Loucy (cell line): Measurements from ENCODE around the gene TSPAN33.

Source experiments
- H2AFZ ChIP-seq: fragments of 200-600 bp; sonication (generic); 2 replicates; pipeline ENCODE4 v1.6.0; 2016; ENCODE audit warnings: antibody characterized with exemption, mild to moderate bottlenecking, low read length, moderate library complexity
- H3F3A ChIP-seq: fragments of 200-600 bp; 2 replicates; pipeline ENCODE4 v1.6.0; 2016; ENCODE audit warnings: antibody characterized with exemption, low read depth, mild to moderate bottlenecking
- H3K27me3 ChIP-seq: fragments of 200-600 bp; sonication (generic); 2 replicates; pipeline ENCODE4 v1.6.1; 2014; ENCODE audit warnings: low read length, mild to moderate bottlenecking; ENCODE audit not compliant: insufficient read depth, poor library complexity, severe bottlenecking
- H3K36me3 ChIP-seq: fragments of 200-600 bp; sonication (generic); 2 replicates; pipeline ENCODE4 v1.6.1; 2016; ENCODE audit warnings: low read length; ENCODE audit not compliant: insufficient read depth
- H3K4me1 ChIP-seq: fragments of 200-600 bp; sonication (generic); 2 replicates; pipeline ENCODE4 v1.5.1; 2014; ENCODE audit warnings: low read length, mild to moderate bottlenecking; ENCODE audit not compliant: insufficient read depth, poor library complexity, severe bottlenecking
- H3K4me2 ChIP-seq: fragments of 200-600 bp; sonication (generic); 2 replicates; pipeline ENCODE4 v1.6.0; 2014; ENCODE audit warnings: antibody characterized with exemption, low read length, low read depth, mild to moderate bottlenecking; ENCODE audit not compliant: poor library complexity, severe bottlenecking
- H3K4me3 ChIP-seq: fragments of 200-600 bp; sonication (generic); 2 replicates; pipeline ENCODE4 v1.5.1; 2014; ENCODE audit warnings: low read length, mild to moderate bottlenecking, mixed read lengths; ENCODE audit not compliant: poor library complexity, severe bottlenecking
- H3K79me2 ChIP-seq: fragments of 200-600 bp; sonication (generic); 2 replicates; pipeline ENCODE4 v1.6.1; 2014; ENCODE audit warnings: low read length; ENCODE audit not compliant: insufficient read depth
- H3K9ac ChIP-seq: fragments of 200-600 bp; sonication (generic); 2 replicates; pipeline ENCODE4 v1.6.0; 2014; ENCODE audit warnings: mild to moderate bottlenecking, low read depth, low read length, moderate library complexity; ENCODE audit not compliant: poor library complexity, severe bottlenecking
- H3K9me2 ChIP-seq: fragments of 200-600 bp; sonication (generic); replicated peaks from 2 replicates; pipeline ENCODE4 v1.6.1; 2016; ENCODE audit warnings: low read depth, low read length, mixed read lengths
- H3K9me3 ChIP-seq: fragments of 200-600 bp; sonication (generic); 2 replicates; pipeline ENCODE4 v1.6.1; 2014; ENCODE audit warnings: mild to moderate bottlenecking, antibody characterized with exemption, low read length, low read depth; ENCODE audit not compliant: insufficient read depth
- H4K20me1 ChIP-seq: fragments of 200-600 bp; sonication (generic); 2 replicates; pipeline ENCODE4 v1.6.0; 2014; ENCODE audit warnings: antibody characterized with exemption, low read length, mild to moderate bottlenecking; ENCODE audit not compliant: insufficient read depth, poor library complexity, severe bottlenecking
- CTCF ChIP-seq: fragments of 200-600 bp; sonication (generic); conservative IDR thresholded peaks from 2 replicates; pipeline ENCODE4 v1.5.1; 2014; ENCODE audit warnings: mild to moderate bottlenecking, antibody characterized with exemption, low read length
- EZH2phosphoT487 ChIP-seq: fragments of 200-600 bp; IDR thresholded peaks from 2 replicates; pipeline ENCODE4 v1.6.1; 2018; ENCODE audit warnings: antibody characterized with exemption, mild to moderate bottlenecking, moderate library complexity, borderline replicate concordance

The TSPAN33 gene

GRCh38 chr7:129149511-129149910 is 5.0 kb downstream of the TSPAN33 start:
- H3K27me3 ChIP-seq, result no peaks in the 10 kb centered on the region
- H2AFZ ChIP-seq, result no peak overlapping the region
- H3K4me1 ChIP-seq, result peaks cover 12% of the 10 kb centered on the region
- H3K9me2 ChIP-seq, result no peaks in the 10 kb centered on the region
- no peaks in the 10 kb centered on the region for H4K20me1 ChIP-seq
- TF ChIP-seq CTCF, result no peak
- no peak for TF ChIP-seq EZH2phosphoT487
- no peaks in the 10 kb centered on the region for H3K36me3 ChIP-seq
- H3F3A ChIP-seq, result no peaks in the 10 kb centered on the region
- no peak overlapping the region for H3K4me3 ChIP-seq
- no peak overlapping the region for H3K4me2 ChIP-seq
- no peaks in the 10 kb centered on the region for H3K9me3 ChIP-seq
- no peaks in the 10 kb centered on the region for H3K79me2 ChIP-seq
- no peak overlapping the region for H3K9ac ChIP-seq

- Histone ChIP-seq H3K36me3 (no peaks in the 10 kb centered on the region), H4K20me1 (no peaks in the 10 kb centered on the region), H3K79me2 (no peaks in the 10 kb centered on the region), H3K9me3 (no peaks in the 10 kb centered on the region), H3K4me1 (peaks cover 7% of the 10 kb centered on the region), H3K27me3 (no peaks in the 10 kb centered on the region), H2AFZ (no peak overlapping the region), H3K9ac (no peak overlapping the region), H3K4me3 (no peak overlapping the region), H3K9me2 (no peaks in the 10 kb centered on the region), H3F3A (no peaks in the 10 kb centered on the region), H3K4me2 (no peak overlapping the region)
- no peak for TF ChIP-seq CTCF
These were observed 5.9 kb downstream of the TSPAN33 start for GRCh38 chr7:129150199-129150996.

- no peaks in the 10 kb centered on the region for H3K27me3 ChIP-seq
- H3K79me2 ChIP-seq, result no peaks in the 10 kb centered on the region
- no peak for TF ChIP-seq EZH2phosphoT487
- no peak for TF ChIP-seq CTCF
These were observed 13.1 kb downstream of the TSPAN33 start for GRCh38 chr7:129157651-129158050.

More at GRCh38 chr7:129157651-129158050, 13.1 kb downstream of the TSPAN33 start:
- Histone ChIP-seq H3F3A (no peaks in the 10 kb centered on the region), H2AFZ (no peak overlapping the region), H3K9me2 (no peaks in the 10 kb centered on the region), H3K4me3 (no peak overlapping the region), H3K4me1 (no peaks in the 10 kb centered on the region), H4K20me1 (no peaks in the 10 kb centered on the region), H3K9ac (no peak overlapping the region), H3K36me3 (no peaks in the 10 kb centered on the region), H3K4me2 (no peak overlapping the region), H3K9me3 (no peaks in the 10 kb centered on the region)
